ENCODE measurements around the gene TNFRSF18.

The TNFRSF18 gene

GRCh38 chr1:1227386-1227785 lies 21.0 kb upstream of the TNFRSF18 start:
- TF ChIP-seq CTCF (IDR thresholded peaks at IDR 0.05; ENCODE audit: insufficient read depth, low read length, poor library complexity, severe bottlenecking), result no peak
- DNase-seq (ENCODE audit: extremely low read depth, insufficient read length), result no peak
- no peaks in the 10 kb centered on the region for H3K27me3 ChIP-seq (replicated peaks; ENCODE audit: control insufficient read depth, insufficient read depth, low read length)
- peaks cover 39% of the 10 kb centered on the region for H3K36me3 ChIP-seq (ENCODE audit: control insufficient read depth, insufficient read depth, low read length)
- H3K4me3 ChIP-seq (replicated peaks; ENCODE audit: low read depth, low read length), result no peak overlapping the region

GRCh38 chr1:1226566-1227362 lies 20.4 kb upstream of the TNFRSF18 start:
- peaks cover 42% of the 10 kb centered on the region for H3K36me3 ChIP-seq (ENCODE audit: control insufficient read depth, insufficient read depth, low read length)
- H3K4me3 ChIP-seq (replicated peaks; ENCODE audit: low read depth, low read length), result no peak overlapping the region
- no peak for DNase-seq (ENCODE audit: extremely low read depth, insufficient read length)
- no peaks in the 10 kb centered on the region for H3K27me3 ChIP-seq (replicated peaks; ENCODE audit: control insufficient read depth, insufficient read depth, low read length)
- no peak for TF ChIP-seq CTCF (IDR thresholded peaks at IDR 0.05; ENCODE audit: insufficient read depth, low read length, poor library complexity, severe bottlenecking)

GRCh38 chr1:1225913-1226312 lies 19.5 kb upstream of the TNFRSF18 start:
- no peak for TF ChIP-seq CTCF (IDR thresholded peaks at IDR 0.05; ENCODE audit: insufficient read depth, low read length, poor library complexity, severe bottlenecking)
- H3K36me3 ChIP-seq (ENCODE audit: control insufficient read depth, insufficient read depth, low read length), result peaks cover 44% of the 10 kb centered on the region

GRCh38 chr1:1225238-1225845 lies 18.9 kb upstream of the TNFRSF18 start:
- peaks cover 45% of the 10 kb centered on the region for H3K36me3 ChIP-seq (ENCODE audit: control insufficient read depth, insufficient read depth, low read length)
- no peak for DNase-seq (ENCODE audit: extremely low read depth, insufficient read length)

More at GRCh38 chr1:1225913-1226312, 19.5 kb upstream of the TNFRSF18 start:
- H3K27me3 ChIP-seq (replicated peaks; ENCODE audit: control insufficient read depth, insufficient read depth, low read length), result no peaks in the 10 kb centered on the region
- DNase-seq (ENCODE audit: extremely low read depth, insufficient read length), result no peak
- no peak overlapping the region for H3K4me3 ChIP-seq (replicated peaks; ENCODE audit: low read depth, low read length)

GRCh38 chr1:1223891-1224290 lies 17.5 kb upstream of the TNFRSF18 start:
- Histone ChIP-seq H3K4me3 (replicated peaks; ENCODE audit: low read depth, low read length) (no peak overlapping the region), H3K36me3 (ENCODE audit: control insufficient read depth, insufficient read depth, low read length) (peaks cover 48% of the 10 kb centered on the region), H3K27me3 (replicated peaks; ENCODE audit: control insufficient read depth, insufficient read depth, low read length) (no peaks in the 10 kb centered on the region)
- no peak for TF ChIP-seq CTCF (IDR thresholded peaks at IDR 0.05; ENCODE audit: insufficient read depth, low read length, poor library complexity, severe bottlenecking)
- DNase-seq (ENCODE audit: extremely low read depth, insufficient read length), result no peak

More at GRCh38 chr1:1225238-1225845, 18.9 kb upstream of the TNFRSF18 start:
- no peak for TF ChIP-seq CTCF (IDR thresholded peaks at IDR 0.05; ENCODE audit: insufficient read depth, low read length, poor library complexity, severe bottlenecking)
- Histone ChIP-seq H3K4me3 (replicated peaks; ENCODE audit: low read depth, low read length) (no peak overlapping the region), H3K27me3 (replicated peaks; ENCODE audit: control insufficient read depth, insufficient read depth, low read length) (no peaks in the 10 kb centered on the region)
